Parathyroid adenoma (tissue), 2 donors: ENCODE results near the gene FAM204A.

Source experiments
- H2AFZ ChIP-seq: fragments of 300-600 bp; sonication (generic); one replicate; pipeline ENCODE4 v1.7.0; 2017; ENCODE audit warnings: antibody characterized with exemption, mild to moderate bottlenecking
- H3K27ac ChIP-seq: fragments of 300-600 bp; sonication (generic); one replicate; pipeline ENCODE4 v1.7.0; 2017
- H3K27me3 ChIP-seq: fragments of 300-600 bp; sonication (generic); one replicate; pipeline ENCODE4 v1.7.0; 2017; ENCODE audit warnings: low read length; ENCODE audit not compliant: control insufficient read depth, insufficient read depth
- H3K36me3 ChIP-seq: fragments of 300-600 bp; sonication (generic); one replicate; pipeline ENCODE4 v1.7.0; 2017; ENCODE audit warnings: low read length; ENCODE audit not compliant: control insufficient read depth, insufficient read depth
- H3K4me1 ChIP-seq: fragments of 300-600 bp; sonication (generic); one replicate; pipeline ENCODE4 v1.7.0; 2017; ENCODE audit warnings: control low read depth
- H3K4me2 ChIP-seq: fragments of 300-600 bp; sonication (generic); one replicate; pipeline ENCODE4 v1.7.0; 2017; ENCODE audit warnings: low read length
- H3K4me3 ChIP-seq: fragments of 300-600 bp; sonication (generic); one replicate; pipeline ENCODE4 v1.7.0; 2017; ENCODE audit warnings: low read depth, low read length
- H3K79me2 ChIP-seq: fragments of 300-600 bp; sonication (generic); one replicate; pipeline ENCODE4 v1.7.0; 2017; ENCODE audit warnings: control low read depth
- H3K9ac ChIP-seq: fragments of 300-600 bp; sonication (generic); one replicate; pipeline ENCODE4 v1.7.0; 2017; ENCODE audit warnings: mild to moderate bottlenecking
- H3K9me3 ChIP-seq: fragments of 300-600 bp; sonication (generic); one replicate; pipeline ENCODE4 v1.7.0; 2017; ENCODE audit warnings: low read length; ENCODE audit not compliant: control insufficient read depth
- TF ChIP-seq, protein P1 (sequence below): fragments of 300-600 bp; sonication (generic); IDR thresholded peaks from one replicate; pipeline ENCODE4 v1.7.0; 2017; ENCODE audit warnings: antibody characterized with exemption, mild to moderate bottlenecking
- donor health status: primary hyperparathyroidism.

Gene FAM204A

GRCh38 chr10:118330295-118331076, 11.6 kb downstream of the FAM204A start:
- no peak overlapping the region for H3K4me3 ChIP-seq
- no peaks in the 10 kb centered on the region for H3K36me3 ChIP-seq
- no peaks in the 10 kb centered on the region for H3K9me3 ChIP-seq
- H3K9ac ChIP-seq: no peak overlapping the region
- H3K27me3 ChIP-seq: no peaks in the 10 kb centered on the region
- peaks cover 11% of the 10 kb centered on the region for H3K79me2 ChIP-seq
- no peak overlapping the region for H3K4me2 ChIP-seq
- H2AFZ ChIP-seq: no peak overlapping the region
- peaks cover 16% of the 10 kb centered on the region for H3K4me1 ChIP-seq
- no peak overlapping the region for H3K27ac ChIP-seq
- TF ChIP-seq, protein P1, sequence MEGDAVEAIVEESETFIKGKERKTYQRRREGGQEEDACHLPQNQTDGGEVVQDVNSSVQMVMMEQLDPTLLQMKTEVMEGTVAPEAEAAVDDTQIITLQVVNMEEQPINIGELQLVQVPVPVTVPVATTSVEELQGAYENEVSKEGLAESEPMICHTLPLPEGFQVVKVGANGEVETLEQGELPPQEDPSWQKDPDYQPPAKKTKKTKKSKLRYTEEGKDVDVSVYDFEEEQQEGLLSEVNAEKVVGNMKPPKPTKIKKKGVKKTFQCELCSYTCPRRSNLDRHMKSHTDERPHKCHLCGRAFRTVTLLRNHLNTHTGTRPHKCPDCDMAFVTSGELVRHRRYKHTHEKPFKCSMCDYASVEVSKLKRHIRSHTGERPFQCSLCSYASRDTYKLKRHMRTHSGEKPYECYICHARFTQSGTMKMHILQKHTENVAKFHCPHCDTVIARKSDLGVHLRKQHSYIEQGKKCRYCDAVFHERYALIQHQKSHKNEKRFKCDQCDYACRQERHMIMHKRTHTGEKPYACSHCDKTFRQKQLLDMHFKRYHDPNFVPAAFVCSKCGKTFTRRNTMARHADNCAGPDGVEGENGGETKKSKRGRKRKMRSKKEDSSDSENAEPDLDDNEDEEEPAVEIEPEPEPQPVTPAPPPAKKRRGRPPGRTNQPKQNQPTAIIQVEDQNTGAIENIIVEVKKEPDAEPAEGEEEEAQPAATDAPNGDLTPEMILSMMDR: no peak

- Histone ChIP-seq H3K27ac (no peak overlapping the region), H3K9ac (no peak overlapping the region), H3K79me2 (peaks cover 4% of the 10 kb centered on the region), H3K9me3 (no peaks in the 10 kb centered on the region), H3K36me3 (no peaks in the 10 kb centered on the region), H3K27me3 (no peaks in the 10 kb centered on the region), H3K4me2 (no peak overlapping the region), H2AFZ (no peak overlapping the region), H3K4me3 (no peak overlapping the region), H3K4me1 (no peaks in the 10 kb centered on the region)
- TF ChIP-seq, protein P1: no peak
Observed at GRCh38 chr10:118324140-118324539, 18.0 kb downstream of the FAM204A start.

DNA sequence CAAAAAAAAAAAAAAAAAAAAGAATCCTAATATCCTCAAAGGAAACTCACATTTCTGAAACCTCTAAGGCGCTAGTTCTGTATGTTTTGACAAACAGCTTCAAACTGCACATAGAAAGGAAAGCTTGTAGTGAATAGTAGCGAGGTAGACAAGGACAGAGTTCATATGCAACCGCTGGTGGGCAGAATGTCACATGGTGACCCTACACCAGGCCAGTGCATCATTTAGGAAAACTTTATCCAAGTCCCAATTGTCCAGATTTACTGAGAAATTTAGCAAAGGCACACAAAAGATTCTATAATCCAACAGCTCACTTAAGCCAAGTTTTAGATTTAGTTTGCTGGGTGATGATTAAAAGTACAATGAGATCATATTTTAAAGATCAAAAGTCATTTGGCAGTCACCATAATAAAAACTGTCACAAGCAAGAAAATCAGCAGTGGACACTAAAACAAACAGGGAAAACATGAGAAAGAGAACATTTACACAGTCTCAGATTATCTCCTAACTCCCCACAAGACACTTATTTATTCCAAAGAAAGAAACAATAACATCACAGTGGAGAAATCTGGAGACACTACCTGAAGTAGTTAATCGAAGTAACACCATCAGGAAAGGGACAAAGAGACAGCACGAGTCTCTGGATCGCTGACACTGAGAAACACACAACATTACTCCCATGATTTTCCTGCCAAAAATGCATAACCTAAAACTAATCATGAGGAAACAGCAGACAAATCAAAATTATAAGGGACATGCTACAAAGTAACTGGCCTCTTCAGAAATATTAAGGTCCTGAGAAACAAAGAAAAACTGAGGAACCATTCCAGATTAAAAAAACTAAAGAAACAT, 20.2 kb downstream of the FAM204A start:
- Histone ChIP-seq H3K27me3 (no peaks in the 10 kb centered on the region), H3K4me1 (no peaks in the 10 kb centered on the region), H3K79me2 (no peaks in the 10 kb centered on the region), H3K9ac (no peak overlapping the region), H3K4me3 (no peak overlapping the region), H2AFZ (no peak overlapping the region), H3K4me2 (no peak overlapping the region), H3K36me3 (no peaks in the 10 kb centered on the region), H3K27ac (no peak overlapping the region), H3K9me3 (no peaks in the 10 kb centered on the region)
- TF ChIP-seq, protein P1: no peak

DNA sequence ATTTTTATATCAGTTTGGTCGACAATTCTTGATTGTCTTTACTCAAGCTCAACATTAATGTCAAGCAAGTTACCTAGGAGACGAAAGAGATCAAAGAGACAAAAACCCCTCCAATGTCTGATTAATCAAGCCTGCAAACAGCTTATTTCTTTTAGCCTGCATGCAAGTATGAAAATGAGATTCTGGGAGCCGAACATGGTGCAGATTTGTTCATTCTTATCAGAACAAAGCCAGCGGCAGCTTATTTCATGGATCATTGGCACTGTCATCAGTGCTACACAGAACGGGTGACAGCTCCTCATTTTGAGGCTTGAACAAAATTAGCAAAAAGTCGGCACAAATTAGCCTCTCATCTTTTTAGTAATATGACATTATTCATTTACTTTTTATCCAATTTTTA, 26.5 kb downstream of the FAM204A start:
- H3K9me3 ChIP-seq: no peaks in the 10 kb centered on the region
- no peak overlapping the region for H3K27ac ChIP-seq
- TF ChIP-seq, protein P1: no peak
- no peaks in the 10 kb centered on the region for H3K27me3 ChIP-seq
- no peak overlapping the region for H3K9ac ChIP-seq
- no peaks in the 10 kb centered on the region for H3K36me3 ChIP-seq
- H2AFZ ChIP-seq: no peak overlapping the region
- H3K79me2 ChIP-seq: no peaks in the 10 kb centered on the region
- no peak overlapping the region for H3K4me2 ChIP-seq
- no peaks in the 10 kb centered on the region for H3K4me1 ChIP-seq
- no peak overlapping the region for H3K4me3 ChIP-seq
